Activated CD4-positive, alpha-beta T cell treated with anti-CD3 and anti-CD28 coated beads for 1 hour (primary cell): ENCODE data around the gene BBOF1.
A peak's percentile ranks its signal among the peaks of the same experiment; 100 is the strongest.

Experiments
- DNase-seq: peaks from one replicate; pipeline ENCODE4 v3.0.0-alpha.2; 2020

The BBOF1 gene

DNA sequence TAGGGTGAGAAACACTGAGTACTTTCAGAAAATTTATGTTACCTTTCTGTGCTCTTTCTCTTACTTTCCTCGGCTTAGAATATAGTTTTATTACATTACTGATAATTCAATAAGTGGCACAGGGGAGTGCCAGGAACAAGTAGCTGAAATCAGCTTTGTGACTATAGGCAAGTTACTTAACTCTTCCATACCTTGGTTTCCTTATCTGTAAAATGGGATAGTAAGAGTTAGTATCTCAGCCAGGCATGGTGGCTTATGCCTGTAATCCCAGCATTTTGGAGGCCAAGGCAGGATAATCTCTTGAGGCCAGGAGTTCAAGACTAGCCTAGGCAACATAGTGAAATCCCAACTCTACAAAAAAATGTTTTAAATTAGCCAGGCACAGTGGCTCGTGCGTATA is 15.4 kb downstream of the BBOF1 start:
- no peak for DNase-seq

DNA sequence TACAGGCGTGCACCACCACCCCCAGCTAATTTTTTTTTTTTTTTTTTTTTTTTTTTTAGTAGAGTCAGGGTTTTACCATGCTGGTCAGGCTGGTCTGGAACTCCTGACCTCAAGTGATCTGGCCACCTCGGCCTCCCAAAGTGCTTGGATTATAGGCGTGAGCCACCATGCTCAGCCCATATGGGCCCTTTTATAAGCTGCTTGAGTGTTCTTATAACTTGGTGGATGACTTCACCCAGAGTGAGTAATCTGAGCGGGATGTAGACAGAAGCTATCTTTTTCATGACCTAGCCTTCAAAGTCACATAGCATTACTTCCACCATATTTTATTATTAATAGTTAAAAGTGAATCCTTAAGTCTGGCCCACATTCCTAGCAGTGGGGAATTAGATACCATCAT is 16.4 kb downstream of the BBOF1 start:
- no peak for DNase-seq

DNA sequence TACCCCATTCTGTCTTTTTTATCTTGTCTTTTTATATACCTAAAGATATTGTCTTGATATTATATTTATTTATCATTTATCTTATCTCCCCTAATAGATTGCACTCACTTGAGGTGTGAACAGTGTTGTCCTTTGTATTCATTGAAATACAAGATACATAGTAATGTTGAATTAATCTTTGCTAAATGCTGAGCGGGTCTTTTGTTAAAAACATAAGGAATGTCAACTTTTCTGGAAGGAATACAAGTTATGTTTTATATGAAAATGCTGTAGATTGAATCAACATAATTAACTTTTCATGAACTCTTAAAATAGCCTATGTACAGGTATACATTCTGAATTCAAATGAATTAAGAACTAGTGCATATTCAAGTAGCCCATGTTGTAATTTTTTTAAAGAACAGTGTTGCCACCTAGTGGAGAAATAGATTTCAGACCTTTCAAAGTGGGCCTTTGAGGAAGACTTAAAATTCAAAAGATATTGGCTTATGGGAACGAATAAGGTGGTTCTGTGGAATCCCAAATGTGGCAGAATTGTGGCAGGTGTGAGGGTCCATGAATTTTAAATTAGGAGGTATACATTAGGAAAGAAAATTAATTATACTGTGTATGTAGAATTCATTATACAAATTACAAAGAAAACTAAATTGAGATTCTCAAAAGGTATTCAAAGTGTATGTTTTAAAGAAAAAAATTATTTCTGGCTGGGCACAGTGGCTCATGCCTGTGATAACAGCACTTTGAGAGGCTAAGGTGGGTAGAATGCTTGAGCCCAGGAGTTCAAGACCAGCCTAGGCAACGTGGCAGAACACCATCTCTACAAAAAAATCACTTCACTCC is 19.1 kb downstream of the BBOF1 start:
- DNase-seq, result no peak

GRCh38 chr14:74042296-74042695 is 23.1 kb downstream of the BBOF1 start:
- no peak for DNase-seq

DNA sequence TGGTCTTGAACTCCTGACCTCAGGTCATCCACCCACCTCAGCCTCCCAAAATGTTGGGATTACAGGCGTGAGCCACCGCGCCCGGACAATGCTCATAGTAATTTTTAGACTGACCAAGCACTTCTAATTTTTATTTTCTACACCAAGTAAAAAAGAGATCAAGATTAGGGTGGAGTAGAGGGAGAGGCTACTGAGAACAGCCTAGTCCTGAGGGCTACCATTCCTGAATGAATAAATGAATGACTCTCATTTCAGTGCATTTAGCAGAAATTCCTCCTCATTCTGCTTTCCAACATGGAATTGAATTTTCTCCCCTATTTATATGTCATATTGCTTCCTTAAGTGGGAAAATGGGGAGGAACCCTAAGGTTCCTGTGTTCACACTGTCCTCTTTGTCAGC is 26.4 kb downstream of the BBOF1 start:
- no peak for DNase-seq

DNA sequence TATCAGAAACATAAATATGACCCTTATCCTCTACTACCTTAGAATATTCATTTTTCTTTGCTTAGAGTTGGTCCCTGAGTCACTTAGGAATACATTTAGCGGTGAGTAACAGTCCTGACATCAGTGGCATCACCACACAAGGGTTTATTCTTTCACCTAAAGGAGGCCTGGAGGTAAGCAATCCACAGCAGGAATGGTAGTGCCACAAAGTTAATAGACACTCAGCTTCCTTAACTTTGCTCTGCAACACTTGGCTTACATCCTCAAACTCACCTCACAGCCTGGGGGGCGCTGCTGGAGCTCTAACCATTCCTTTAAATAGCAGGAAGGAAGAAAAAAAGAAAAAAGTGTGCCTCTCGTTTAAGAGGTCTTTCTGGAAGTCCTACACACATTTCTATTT is 29.1 kb downstream of the BBOF1 start:
- no peak for DNase-seq

GRCh38 chr14:74049876-74050495 is 30.8 kb downstream of the BBOF1 start:
- no peak for DNase-seq

GRCh38 chr14:74062809-74063150 is 43.6 kb downstream of the BBOF1 start:
- no peak for DNase-seq

DNA sequence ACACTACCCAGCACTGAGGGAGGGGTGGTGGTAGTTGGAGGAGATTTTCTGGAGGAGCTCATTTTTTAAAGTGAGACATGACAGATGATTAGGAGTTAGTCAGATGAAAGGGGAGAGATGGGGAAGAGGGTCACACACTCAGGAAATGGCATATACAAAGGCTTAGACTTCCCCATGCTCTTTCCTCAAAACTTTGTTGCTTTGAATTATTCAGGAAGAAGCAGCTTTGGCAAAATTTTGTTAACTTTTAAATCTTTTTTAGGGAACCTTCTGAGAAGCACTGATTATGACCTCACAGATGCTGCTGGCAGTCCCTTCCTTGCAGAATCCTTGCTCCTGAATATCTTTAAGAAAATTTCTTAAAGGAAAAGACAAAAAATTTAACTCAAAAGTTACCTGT is 45.3 kb downstream of the BBOF1 start:
- no peak for DNase-seq

- DNase-seq, result no peak
These were observed 45.7 kb downstream of the BBOF1 start for GRCh38 chr14:74064883-74065282.

DNA sequence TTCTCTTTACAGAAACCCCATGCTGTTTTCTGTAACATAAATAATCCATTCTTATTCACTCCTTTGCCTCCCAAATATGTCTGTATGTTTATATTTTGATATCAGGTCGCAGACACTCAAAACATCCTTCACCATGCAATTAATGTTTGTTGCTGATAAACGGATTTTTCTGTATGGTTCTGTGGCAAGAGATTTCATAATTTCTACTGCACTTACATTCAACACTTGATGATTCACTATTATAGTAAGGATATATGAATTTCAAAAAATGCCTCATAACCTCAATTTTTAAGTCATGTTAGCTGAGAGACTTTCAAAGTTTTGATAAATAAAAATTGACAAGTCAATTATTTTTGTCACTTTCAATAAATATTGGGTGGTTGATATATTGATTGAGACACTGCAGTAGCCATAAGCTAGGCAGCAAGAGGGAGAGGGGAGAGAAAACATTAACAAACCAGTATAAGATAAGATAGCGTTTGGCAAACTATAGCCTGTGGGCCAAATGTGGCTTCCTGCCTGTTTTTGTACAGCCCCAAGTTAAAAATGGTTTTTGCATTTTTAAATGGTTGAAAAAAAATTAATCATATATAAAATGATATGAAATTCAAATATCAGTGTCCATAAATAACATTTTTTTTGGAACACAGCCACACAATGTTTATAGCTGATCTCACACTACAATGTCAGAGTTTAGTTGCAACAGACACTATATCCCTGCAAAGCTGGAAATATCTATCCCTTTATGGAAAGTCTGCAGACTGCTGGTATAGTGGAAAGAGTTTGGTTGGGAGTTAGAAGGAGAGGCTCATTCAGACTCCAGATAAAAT is 46.8 kb downstream of the BBOF1 start:
- no peak for DNase-seq

GRCh38 chr14:74077401-74077800 is 58.3 kb downstream of the BBOF1 start:
- DNase-seq, result no peak

DNA sequence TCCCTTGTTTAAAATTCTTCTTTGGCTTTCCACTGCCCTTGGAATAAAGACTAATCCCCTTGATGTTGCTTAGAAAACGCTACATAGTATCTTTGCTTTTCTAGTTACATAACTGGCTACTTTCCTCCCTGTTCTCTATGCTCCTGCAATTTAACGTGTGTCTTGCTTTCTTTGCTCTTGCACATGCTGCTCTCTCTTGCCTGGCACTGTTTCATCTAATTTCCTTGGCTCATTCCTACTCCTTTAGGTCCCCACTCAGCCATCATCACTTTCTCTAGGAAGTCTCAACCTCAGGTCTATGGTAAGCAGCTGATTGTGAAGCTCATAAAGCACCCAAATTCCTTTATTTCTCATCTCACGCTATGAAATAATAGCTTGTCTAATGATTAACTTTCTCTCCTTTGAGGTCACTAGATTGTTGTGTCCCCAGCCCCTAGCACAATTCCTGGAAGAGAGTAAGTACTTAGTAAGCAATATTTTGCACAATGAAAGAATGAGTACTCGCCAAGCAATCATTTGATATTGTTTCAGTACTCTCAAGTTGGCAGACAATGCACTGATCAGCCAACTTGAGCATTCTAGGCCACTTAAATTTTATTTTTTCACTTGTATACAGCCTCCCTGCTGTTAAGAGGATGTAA is 61.8 kb downstream of the BBOF1 start:
- DNase-seq, result no peak

DNA sequence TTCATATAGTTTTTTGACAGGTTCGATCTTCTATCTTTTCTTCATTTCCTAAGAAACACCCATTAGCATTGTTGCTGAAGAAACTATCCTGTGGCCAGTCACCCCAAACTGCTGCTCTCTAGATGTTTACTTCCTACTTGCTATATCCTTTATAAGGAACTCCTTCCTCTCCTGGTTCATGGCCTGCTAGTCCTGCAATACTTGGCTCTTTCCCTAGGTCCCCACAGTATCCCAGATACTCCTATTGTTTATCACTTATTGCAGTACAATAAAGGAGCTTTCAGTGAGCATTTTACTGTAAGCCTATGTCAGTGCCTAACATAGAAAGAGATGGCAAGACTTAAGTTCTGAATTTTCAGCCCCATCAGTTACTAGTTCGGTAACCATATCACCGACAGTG is 62.3 kb downstream of the BBOF1 start:
- no peak for DNase-seq

DNA sequence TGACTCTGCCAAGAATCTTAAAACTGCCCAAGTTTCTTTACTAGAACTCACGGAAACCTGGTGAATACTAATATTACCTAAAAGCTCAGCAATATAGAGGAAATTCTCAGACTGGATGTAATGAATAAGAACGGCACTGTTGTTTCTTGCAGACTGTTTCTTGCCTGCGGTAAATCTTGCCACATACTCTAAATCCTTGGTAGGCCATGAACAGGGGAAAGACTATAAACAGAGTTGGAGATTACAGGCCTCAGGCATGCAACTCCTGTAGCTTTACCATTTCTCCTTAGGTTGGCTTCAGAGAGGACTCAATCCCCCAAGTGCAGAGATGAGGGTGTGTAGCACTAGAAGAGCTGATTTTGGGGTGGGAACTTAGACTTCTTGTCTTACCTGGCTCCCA is 64.0 kb downstream of the BBOF1 start:
- no peak for DNase-seq

GRCh38 chr14:74083784-74084276 is 64.7 kb downstream of the BBOF1 start:
- no peak for DNase-seq

- DNase-seq, result peak; percentile 100
These were observed 65.3 kb downstream of the BBOF1 start, which contains the start of the genes ALDH6A1 and LIN52 for GRCh38 chr14:74084277-74085046. Gene ALDH6A1 (minus strand): TSS chr14:74084453. CDS start chr14:74084394, 59 bp downstream. Gene LIN52 (plus strand): TSS chr14:74084956. CDS start chr14:74084975, 19 bp downstream.

- no peak for DNase-seq
These were observed 66.0 kb downstream of the BBOF1 start for GRCh38 chr14:74085047-74085637.

GRCh38 chr14:74085828-74086227 is 66.7 kb downstream of the BBOF1 start:
- no peak for DNase-seq

DNA sequence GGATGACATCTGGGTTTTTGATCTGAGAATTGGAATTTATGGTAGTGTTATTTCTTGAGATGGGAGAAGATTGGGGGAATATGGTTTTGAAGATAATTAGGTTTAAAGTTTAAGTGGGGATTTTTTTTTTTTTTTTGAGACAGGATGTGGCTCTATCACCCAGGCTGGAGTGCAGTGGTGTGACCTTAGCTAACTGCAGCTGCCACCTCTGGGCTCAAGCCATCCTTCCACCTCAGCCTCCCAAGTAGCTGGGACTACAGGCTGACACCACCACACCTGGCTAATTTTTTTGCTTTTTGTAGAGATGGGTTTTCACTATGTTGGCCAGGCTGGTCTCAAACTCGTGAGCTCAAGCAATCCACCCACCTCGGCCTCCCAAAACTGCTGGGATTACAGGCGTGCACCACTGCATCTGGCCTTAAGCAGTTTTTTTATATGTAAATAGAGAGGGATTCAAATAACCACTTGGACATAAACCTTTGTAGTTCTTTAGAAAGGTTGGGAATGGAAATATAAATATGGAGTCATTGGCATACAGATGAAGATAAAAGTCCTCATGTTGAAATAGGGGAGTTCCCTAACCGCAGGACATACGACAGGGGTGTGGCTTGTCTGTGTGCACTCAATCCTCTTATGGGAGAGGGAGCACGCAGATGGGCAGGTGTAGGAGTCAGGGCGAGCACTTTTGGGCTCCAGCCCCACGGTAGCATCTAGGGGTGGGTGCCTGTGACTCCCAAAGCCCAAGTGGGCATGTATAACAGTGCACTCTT is 70.3 kb downstream of the BBOF1 start:
- no peak for DNase-seq

DNA sequence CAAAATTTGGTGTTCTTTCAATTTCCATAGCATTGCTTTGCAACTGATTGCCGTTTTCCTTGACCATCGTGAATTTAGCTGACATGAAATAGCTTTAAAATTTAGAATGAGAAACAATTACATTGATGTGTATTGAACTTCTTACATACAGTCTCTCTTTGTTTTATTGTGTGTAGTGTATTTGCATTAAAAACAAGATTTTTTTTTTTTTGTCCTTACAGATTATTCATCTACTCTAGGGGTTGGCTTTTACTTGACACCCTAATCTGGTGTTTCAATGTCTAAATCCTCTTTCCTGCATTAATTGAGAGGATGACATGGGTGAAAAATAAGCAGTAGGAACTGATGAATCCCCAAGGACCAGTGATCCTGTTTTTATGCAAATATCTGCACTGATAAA is 86.2 kb downstream of the BBOF1 start:
- DNase-seq, result no peak
